Stimulated activated CD4-positive, alpha-beta T cell treated with anti-CD3 and anti-CD28 coated beads, Interleukin-4, amount 100 ng/mL, for 24 hours (primary cell): ENCODE results near the gene RBM47.

Source experiments
- DNase-seq: peaks from one replicate; pipeline ENCODE4 v3.0.0-alpha.2; 2020

The RBM47 gene

GRCh38 chr4:40622913-40623312 is 6.8 kb downstream of the RBM47 start:
- DNase-seq: no peak

- no peak for DNase-seq
Measured at GRCh38 chr4:40621592-40622512, 7.8 kb downstream of the RBM47 start.

- DNase-seq: no peak
Measured at GRCh38 chr4:40621229-40621591, 8.5 kb downstream of the RBM47 start.

GRCh38 chr4:40619600-40619999 is 10.1 kb downstream of the RBM47 start:
- no peak for DNase-seq

- no peak for DNase-seq
Measured at GRCh38 chr4:40617872-40618271, 11.8 kb downstream of the RBM47 start.

- no peak for DNase-seq
Measured at GRCh38 chr4:40614031-40614430, 15.6 kb downstream of the RBM47 start.

- DNase-seq: no peak
Measured at GRCh38 chr4:40613456-40613855, 16.2 kb downstream of the RBM47 start.

- DNase-seq: no peak
Measured at GRCh38 chr4:40612831-40613230, 16.8 kb downstream of the RBM47 start.

- DNase-seq: no peak
Measured at GRCh38 chr4:40612283-40612682, 17.4 kb downstream of the RBM47 start.

GRCh38 chr4:40608628-40609027 is 21.0 kb downstream of the RBM47 start:
- no peak for DNase-seq

- no peak for DNase-seq
Measured at GRCh38 chr4:40607221-40607620, 22.4 kb downstream of the RBM47 start.

- DNase-seq: no peak
Measured at GRCh38 chr4:40606239-40606767, 23.4 kb downstream of the RBM47 start.

GRCh38 chr4:40603281-40603680 is 26.4 kb downstream of the RBM47 start:
- DNase-seq: no peak

- no peak for DNase-seq
Measured at GRCh38 chr4:40601641-40602040, 28.0 kb downstream of the RBM47 start.

GRCh38 chr4:40600850-40601249 is 28.8 kb downstream of the RBM47 start:
- no peak for DNase-seq

- no peak for DNase-seq
Measured at GRCh38 chr4:40599431-40599830, 30.2 kb downstream of the RBM47 start.

- DNase-seq: no peak
Measured at GRCh38 chr4:40596522-40596921, 33.1 kb downstream of the RBM47 start.

GRCh38 chr4:40595981-40596380 is 33.7 kb downstream of the RBM47 start:
- no peak for DNase-seq

- DNase-seq: no peak
Measured at GRCh38 chr4:40594261-40595178, 35.1 kb downstream of the RBM47 start.

GRCh38 chr4:40592034-40592433 is 37.6 kb downstream of the RBM47 start:
- no peak for DNase-seq

- no peak for DNase-seq
Measured at GRCh38 chr4:40587826-40588225, 41.8 kb downstream of the RBM47 start.

GRCh38 chr4:40587351-40587750 is 42.3 kb downstream of the RBM47 start:
- no peak for DNase-seq

GRCh38 chr4:40586729-40587128 is 42.9 kb downstream of the RBM47 start:
- DNase-seq: no peak

GRCh38 chr4:40586034-40586433 is 43.6 kb downstream of the RBM47 start:
- DNase-seq: no peak
